Activated CD8-positive, alpha-beta memory T cell treated with anti-CD3 and anti-CD28 coated beads for 36 hours (primary cell): ENCODE measurements around the gene LTB4R. TPM values are rescaled to one million over a fixed set of nuclear protein-coding genes. Genes with fewer than 3 reads are reported as not detected.

ENCODE experiments used
- CTCF ChIA-PET: fragments of 350-600 bp; sonication (Branson Sonifier 250); formaldehyde crosslinking; loops from one replicate; lab custom pipeline; 2021; ENCODE audit warnings: antibody characterized with exemption; lab: Charles Lee
- POLR2A ChIA-PET: fragments of 350-600 bp; sonication (Branson Sonifier 250); formaldehyde crosslinking; loops from one replicate; lab custom pipeline; 2021; ENCODE audit warnings: antibody characterized with exemption; lab: Charles Lee
- total RNA-seq, 2 experiments: library from RNA; stranded (reverse); gene quantifications; one replicate each; pipeline ENCODE4 v1.2.3, GENCODE V29; 2021

The LTB4R gene
- total RNA-seq, 2 experiments from 2014 or later, result 12.5 to 13.7 TPM

DNA sequence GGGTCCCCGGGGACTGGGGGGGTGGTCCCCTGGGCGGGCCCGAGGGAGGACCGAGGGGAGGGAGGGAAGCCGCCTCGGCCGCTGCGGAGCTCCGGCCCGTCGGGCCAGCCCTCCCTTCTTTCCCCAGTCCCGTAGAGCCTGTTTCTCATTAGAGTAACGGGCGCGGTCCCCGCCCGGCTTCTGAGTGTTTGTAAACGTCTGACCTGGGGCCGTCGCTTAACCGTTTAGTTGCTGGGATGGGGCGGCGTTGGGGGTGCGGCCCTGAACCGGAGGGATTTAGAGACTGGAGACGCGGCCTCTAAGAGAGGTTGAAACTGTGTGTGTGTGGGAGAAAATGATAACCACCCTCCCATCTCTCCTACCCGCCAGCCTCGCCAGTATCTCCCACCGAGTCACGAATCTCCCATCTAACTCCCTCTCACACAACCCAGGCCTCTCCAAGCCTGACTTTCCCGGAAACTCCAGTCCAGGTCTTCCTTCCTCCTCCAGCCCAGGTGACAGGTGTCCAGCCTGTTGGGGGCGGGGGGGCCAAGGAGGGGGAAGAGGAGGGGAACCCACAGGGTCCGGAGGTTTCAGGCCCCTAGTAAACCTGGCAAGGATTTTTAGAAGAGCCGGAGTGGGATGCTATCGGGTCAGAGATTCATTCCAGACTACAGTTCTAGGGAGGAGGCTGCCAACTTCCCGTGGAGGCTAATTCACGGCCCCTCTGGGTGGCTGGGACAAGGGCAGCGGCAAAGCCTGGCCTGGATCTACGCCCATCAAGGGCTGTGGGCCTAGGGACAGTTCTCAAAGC lies 55.6 kb downstream of the LTB4R start:
- POLR2A ChIA-PET, result interaction anchor here (1.0 to 1.9 kb wide), 2 partner anchors 65 to 69 kb away, joined by 3 to 10 read pairs; no protein-coding TSS in a partner anchor
- CTCF ChIA-PET, result interaction anchor here (0.7 to 2.3 kb wide), 6 partner anchors 17 to 70 kb away, joined by 4 to 46 read pairs (median 8); partner anchors contain the start of gene KHNYN

Other genes with a start within 250 kb of the LTB4R start
- not detected for gene CPNE6, start 239.9 kb upstream of the LTB4R start, total RNA-seq
- 100 to 1,000 TPM; 118 to 125 TPM for gene PCK2, start 217.2 kb upstream of the LTB4R start, total RNA-seq
- 10 to 100 TPM; 60.3 to 69.1 TPM for gene DCAF11, start 196.7 kb upstream of the LTB4R start, total RNA-seq
- gene NRL, start 196.6 kb upstream of the LTB4R start, total RNA-seq, result 1 to 10 TPM; 1.1 to 1.7 TPM
- under 1 TPM; 0.31 to 0.46 TPM for gene FITM1, start 180.8 kb upstream of the LTB4R start, total RNA-seq
- gene PSME1, start 175.3 kb upstream of the LTB4R start, total RNA-seq, result 100 to 1,000 TPM; 334 to 335 TPM
- 10 to 100 TPM; 38.5 to 38.9 TPM for gene EMC9, start 169.9 kb upstream of the LTB4R start, total RNA-seq
- gene PSME2, start 164.9 kb upstream of the LTB4R start, total RNA-seq, result 100 to 1,000 TPM; 381 to 388 TPM
- gene RNF31, start 164.0 kb upstream of the LTB4R start, total RNA-seq, result 10 to 100 TPM; 75.5 to 80.8 TPM
- 10 to 100 TPM; 52.4 to 54.5 TPM for gene IRF9, start 150.2 kb upstream of the LTB4R start, total RNA-seq
- 10 to 100 TPM; 27.5 to 31.3 TPM for gene REC8, start 139.4 kb upstream of the LTB4R start, total RNA-seq
- gene IPO4, start 122.7 kb upstream of the LTB4R start, total RNA-seq, result 100 to 1,000 TPM; 166 to 168 TPM
- gene TM9SF1, start 116.1 kb upstream of the LTB4R start, total RNA-seq, result 10 to 100 TPM; 30.6 to 30.7 TPM
- gene TSSK4, start 105.8 kb upstream of the LTB4R start, total RNA-seq, result under 1 TPM; 0.27 TPM
- gene CHMP4A, start 98.0 kb upstream of the LTB4R start, total RNA-seq, result 10 to 100 TPM; 73.7 to 75.8 TPM
- gene MDP1, start 95.4 kb upstream of the LTB4R start, total RNA-seq, result 10 to 100 TPM; 14.9 to 17.4 TPM
- 100 to 1,000 TPM; 220 to 231 TPM for gene NEDD8, start 79.1 kb upstream of the LTB4R start, total RNA-seq
- 10 to 100 TPM; 39.9 to 45.7 TPM for gene GMPR2, start 78.6 kb upstream of the LTB4R start, total RNA-seq
- gene TINF2, start 68.9 kb upstream of the LTB4R start, total RNA-seq, result 10 to 100 TPM; 82.1 to 93.1 TPM
- gene TGM1, start 48.3 kb upstream of the LTB4R start, total RNA-seq, result 1 to 10 TPM; 2.6 to 3.2 TPM
- gene RABGGTA, start 39.9 kb upstream of the LTB4R start, total RNA-seq, result 10 to 100 TPM; 33.0 to 37.9 TPM
- 1 to 10 TPM; 7.8 to 9.0 TPM for gene DHRS1, start 11.7 kb upstream of the LTB4R start, total RNA-seq
- 10 to 100 TPM; 46.1 to 49.3 TPM for gene NOP9, start 11.7 kb upstream of the LTB4R start, total RNA-seq
- gene CIDEB, start 3.5 kb upstream of the LTB4R start, total RNA-seq, result 10 to 100 TPM; 14.2 to 14.4 TPM
- gene LTB4R2, start 1.4 kb upstream of the LTB4R start, total RNA-seq, result 10 to 100 TPM in 1 of 2 experiments, 1 to 10 TPM in 1; 9.3 to 10.4 TPM
- 1 to 10 TPM in 1 of 2 experiments, under 1 TPM in 1; 0.78 to 1.3 TPM for gene ADCY4, start 23.6 kb downstream of the LTB4R start, total RNA-seq
- gene RIPK3, start 28.5 kb downstream of the LTB4R start, total RNA-seq, result 1 to 10 TPM; 8.2 to 9.7 TPM
- under 1 TPM; 0.78 to 0.93 TPM for gene NFATC4, start 56.7 kb downstream of the LTB4R start, total RNA-seq
- gene NYNRIN, start 87.5 kb downstream of the LTB4R start, total RNA-seq, result under 1 TPM; 0.06 TPM
- 1 to 10 TPM; 8.1 to 8.9 TPM for gene CBLN3, start 118.2 kb downstream of the LTB4R start, total RNA-seq
- gene KHNYN, start 118.5 kb downstream of the LTB4R start, total RNA-seq, result 10 to 100 TPM; 53.4 to 57.9 TPM
- gene SDR39U1, start 131.3 kb downstream of the LTB4R start, total RNA-seq, result 10 to 100 TPM; 53.2 to 59.0 TPM
- gene CMA1, start 196.8 kb downstream of the LTB4R start, total RNA-seq, result not detected